HEK293 (cell line): ENCODE data around the gene TPCN2.

Experiments used
- ZNF132 ChIP-seq: fragments of 450-650 bp; formaldehyde crosslinking; IDR thresholded peaks from 2 replicates; pipeline ENCODE4 v1.5.1; 2017; ENCODE audit warnings: missing biosample characterization, missing genetic modification characterization, borderline replicate concordance
- ZNF155 ChIP-seq: fragments of 450-650 bp; formaldehyde crosslinking; IDR thresholded peaks from 2 replicates; pipeline ENCODE4 v1.5.1; 2016; ENCODE audit warnings: missing biosample characterization, missing genetic modification characterization
- ZNF239 ChIP-seq: fragments of 450-650 bp; formaldehyde crosslinking; IDR thresholded peaks from 2 replicates; pipeline ENCODE4 v1.5.1; 2016; ENCODE audit warnings: missing biosample characterization, missing genetic modification characterization
- ZNF248 ChIP-seq: fragments of 450-650 bp; formaldehyde crosslinking; IDR thresholded peaks from 2 replicates; pipeline ENCODE4 v1.5.1; 2017; ENCODE audit warnings: missing biosample characterization, missing genetic modification characterization
- ZNF341 ChIP-seq: fragments of 450-650 bp; formaldehyde crosslinking; IDR thresholded peaks from 2 replicates; pipeline ENCODE4; 2016; ENCODE audit warnings: low read depth, missing biosample characterization, missing genetic modification characterization
- ZNF423 ChIP-seq: fragments of 450-650 bp; formaldehyde crosslinking; IDR thresholded peaks from 2 replicates; pipeline ENCODE4 v1.5.1; 2016; ENCODE audit warnings: missing biosample characterization, missing genetic modification characterization
- ZNF629 ChIP-seq: fragments of 450-650 bp; formaldehyde crosslinking; IDR thresholded peaks from 2 replicates; pipeline ENCODE4 v1.5.1; 2017; ENCODE audit warnings: missing biosample characterization, missing genetic modification characterization
- TF ChIP-seq, protein P1 (sequence below): fragments of 450-650 bp; formaldehyde crosslinking; IDR thresholded peaks from 2 replicates; pipeline ENCODE4 v1.5.1; 2016; ENCODE audit warnings: missing biosample characterization, missing genetic modification characterization
- TF ChIP-seq, protein P2 (sequence below): fragments of 450-650 bp; formaldehyde crosslinking; IDR thresholded peaks from 2 replicates; pipeline ENCODE4 v1.5.1; 2016; ENCODE audit warnings: missing biosample characterization, missing genetic modification characterization
- TF ChIP-seq, protein P3 (sequence below): fragments of 450-650 bp; formaldehyde crosslinking; IDR thresholded peaks from 2 replicates; pipeline ENCODE4 v1.5.1; 2016; ENCODE audit warnings: missing biosample characterization, missing genetic modification characterization
- TF ChIP-seq, protein P4 (sequence below): fragments of 450-650 bp; formaldehyde crosslinking; IDR thresholded peaks from 2 replicates; pipeline ENCODE4 v1.5.1; 2016; ENCODE audit warnings: missing biosample characterization, missing genetic modification characterization
- TF ChIP-seq, protein P5 (sequence below): fragments of 450-650 bp; formaldehyde crosslinking; IDR thresholded peaks from 2 replicates; pipeline ENCODE4 v1.5.1; 2016; ENCODE audit warnings: missing biosample characterization, missing genetic modification characterization
- TF ChIP-seq, protein P6 (sequence below): fragments of 450-650 bp; formaldehyde crosslinking; IDR thresholded peaks from 2 replicates; pipeline ENCODE4 v1.5.1; 2016; ENCODE audit warnings: missing biosample characterization, missing genetic modification characterization

DNA sequence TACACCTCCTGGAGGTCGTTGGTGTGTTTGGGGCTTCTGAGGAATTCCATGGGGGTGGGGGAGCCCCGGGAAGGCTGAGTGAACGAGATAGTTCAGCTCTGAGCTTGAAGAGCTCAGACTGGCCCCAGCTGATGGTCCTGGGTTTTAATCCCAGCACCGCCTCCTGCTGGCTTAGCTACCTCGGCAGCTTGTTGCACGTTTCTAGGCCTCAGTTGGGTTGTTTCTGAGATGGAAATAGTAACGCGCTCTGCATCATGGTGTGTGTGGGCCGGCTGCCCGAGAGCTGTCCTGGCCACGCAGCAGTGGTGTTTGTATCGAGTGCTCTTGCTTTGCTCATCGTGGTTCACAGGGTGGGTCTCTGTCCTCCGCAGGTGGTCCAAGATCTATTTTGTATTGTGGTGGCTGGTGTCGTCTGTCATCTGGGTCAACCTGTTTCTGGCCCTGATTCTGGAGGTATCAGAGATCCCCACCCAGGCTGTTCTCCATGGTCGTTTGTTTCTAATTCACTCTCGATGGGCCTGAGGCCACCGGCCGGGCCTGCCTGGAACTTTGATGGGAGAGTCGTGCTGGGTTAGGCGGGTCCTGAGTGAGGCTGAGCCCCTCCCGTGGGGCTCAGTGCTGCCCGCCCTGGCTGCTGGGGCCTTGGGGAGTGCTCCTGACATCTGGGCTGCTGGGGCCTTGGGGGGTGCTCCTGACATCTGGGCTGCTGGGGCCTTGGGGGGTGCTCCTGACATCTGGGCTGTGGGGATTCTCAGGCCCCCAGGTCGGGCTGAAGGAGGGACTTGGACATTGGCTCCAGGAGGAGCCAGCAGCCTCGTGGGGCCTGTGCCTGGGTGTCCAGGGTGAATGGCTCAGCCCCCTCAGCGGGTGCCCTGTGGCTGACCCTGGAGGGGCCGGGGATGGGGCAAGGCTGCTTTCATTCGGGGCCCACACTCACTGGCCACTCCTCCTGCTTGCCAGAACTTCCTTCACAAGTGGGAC is 37.7 kb downstream of the TPCN2 start:
- no peak for TF ChIP-seq ZNF423 (tag by site-specific recombination)
- TF ChIP-seq, protein P1, sequence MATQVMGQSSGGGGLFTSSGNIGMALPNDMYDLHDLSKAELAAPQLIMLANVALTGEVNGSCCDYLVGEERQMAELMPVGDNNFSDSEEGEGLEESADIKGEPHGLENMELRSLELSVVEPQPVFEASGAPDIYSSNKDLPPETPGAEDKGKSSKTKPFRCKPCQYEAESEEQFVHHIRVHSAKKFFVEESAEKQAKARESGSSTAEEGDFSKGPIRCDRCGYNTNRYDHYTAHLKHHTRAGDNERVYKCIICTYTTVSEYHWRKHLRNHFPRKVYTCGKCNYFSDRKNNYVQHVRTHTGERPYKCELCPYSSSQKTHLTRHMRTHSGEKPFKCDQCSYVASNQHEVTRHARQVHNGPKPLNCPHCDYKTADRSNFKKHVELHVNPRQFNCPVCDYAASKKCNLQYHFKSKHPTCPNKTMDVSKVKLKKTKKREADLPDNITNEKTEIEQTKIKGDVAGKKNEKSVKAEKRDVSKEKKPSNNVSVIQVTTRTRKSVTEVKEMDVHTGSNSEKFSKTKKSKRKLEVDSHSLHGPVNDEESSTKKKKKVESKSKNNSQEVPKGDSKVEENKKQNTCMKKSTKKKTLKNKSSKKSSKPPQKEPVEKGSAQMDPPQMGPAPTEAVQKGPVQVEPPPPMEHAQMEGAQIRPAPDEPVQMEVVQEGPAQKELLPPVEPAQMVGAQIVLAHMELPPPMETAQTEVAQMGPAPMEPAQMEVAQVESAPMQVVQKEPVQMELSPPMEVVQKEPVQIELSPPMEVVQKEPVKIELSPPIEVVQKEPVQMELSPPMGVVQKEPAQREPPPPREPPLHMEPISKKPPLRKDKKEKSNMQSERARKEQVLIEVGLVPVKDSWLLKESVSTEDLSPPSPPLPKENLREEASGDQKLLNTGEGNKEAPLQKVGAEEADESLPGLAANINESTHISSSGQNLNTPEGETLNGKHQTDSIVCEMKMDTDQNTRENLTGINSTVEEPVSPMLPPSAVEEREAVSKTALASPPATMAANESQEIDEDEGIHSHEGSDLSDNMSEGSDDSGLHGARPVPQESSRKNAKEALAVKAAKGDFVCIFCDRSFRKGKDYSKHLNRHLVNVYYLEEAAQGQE: no peak
- TF ChIP-seq, protein P2, sequence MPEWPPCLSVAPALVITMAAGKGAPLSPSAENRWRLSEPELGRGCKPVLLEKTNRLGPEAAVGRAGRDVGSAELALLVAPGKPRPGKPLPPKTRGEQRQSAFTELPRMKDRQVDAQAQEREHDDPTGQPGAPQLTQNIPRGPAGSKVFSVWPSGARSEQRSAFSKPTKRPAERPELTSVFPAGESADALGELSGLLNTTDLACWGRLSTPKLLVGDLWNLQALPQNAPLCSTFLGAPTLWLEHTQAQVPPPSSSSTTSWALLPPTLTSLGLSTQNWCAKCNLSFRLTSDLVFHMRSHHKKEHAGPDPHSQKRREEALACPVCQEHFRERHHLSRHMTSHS (tag by site-specific recombination): no peak
- TF ChIP-seq, protein P3, sequence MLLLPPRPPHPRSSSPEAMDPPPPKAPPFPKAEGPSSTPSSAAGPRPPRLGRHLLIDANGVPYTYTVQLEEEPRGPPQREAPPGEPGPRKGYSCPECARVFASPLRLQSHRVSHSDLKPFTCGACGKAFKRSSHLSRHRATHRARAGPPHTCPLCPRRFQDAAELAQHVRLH (tag by site-specific recombination): no peak
- TF ChIP-seq, protein P4, sequence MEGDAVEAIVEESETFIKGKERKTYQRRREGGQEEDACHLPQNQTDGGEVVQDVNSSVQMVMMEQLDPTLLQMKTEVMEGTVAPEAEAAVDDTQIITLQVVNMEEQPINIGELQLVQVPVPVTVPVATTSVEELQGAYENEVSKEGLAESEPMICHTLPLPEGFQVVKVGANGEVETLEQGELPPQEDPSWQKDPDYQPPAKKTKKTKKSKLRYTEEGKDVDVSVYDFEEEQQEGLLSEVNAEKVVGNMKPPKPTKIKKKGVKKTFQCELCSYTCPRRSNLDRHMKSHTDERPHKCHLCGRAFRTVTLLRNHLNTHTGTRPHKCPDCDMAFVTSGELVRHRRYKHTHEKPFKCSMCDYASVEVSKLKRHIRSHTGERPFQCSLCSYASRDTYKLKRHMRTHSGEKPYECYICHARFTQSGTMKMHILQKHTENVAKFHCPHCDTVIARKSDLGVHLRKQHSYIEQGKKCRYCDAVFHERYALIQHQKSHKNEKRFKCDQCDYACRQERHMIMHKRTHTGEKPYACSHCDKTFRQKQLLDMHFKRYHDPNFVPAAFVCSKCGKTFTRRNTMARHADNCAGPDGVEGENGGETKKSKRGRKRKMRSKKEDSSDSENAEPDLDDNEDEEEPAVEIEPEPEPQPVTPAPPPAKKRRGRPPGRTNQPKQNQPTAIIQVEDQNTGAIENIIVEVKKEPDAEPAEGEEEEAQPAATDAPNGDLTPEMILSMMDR (tag by site-specific recombination): no peak
- no peak for TF ChIP-seq ZNF132 (tag by site-specific recombination)
- TF ChIP-seq ZNF341 (tag by site-specific recombination): no peak
- TF ChIP-seq ZNF155 (tag by site-specific recombination): no peak
- TF ChIP-seq, protein P5, sequence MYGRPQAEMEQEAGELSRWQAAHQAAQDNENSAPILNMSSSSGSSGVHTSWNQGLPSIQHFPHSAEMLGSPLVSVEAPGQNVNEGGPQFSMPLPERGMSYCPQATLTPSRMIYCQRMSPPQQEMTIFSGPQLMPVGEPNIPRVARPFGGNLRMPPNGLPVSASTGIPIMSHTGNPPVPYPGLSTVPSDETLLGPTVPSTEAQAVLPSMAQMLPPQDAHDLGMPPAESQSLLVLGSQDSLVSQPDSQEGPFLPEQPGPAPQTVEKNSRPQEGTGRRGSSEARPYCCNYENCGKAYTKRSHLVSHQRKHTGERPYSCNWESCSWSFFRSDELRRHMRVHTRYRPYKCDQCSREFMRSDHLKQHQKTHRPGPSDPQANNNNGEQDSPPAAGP (tag by site-specific recombination): no peak
- TF ChIP-seq ZNF239 (tag by site-specific recombination): no peak
- no peak for TF ChIP-seq ZNF629 (tag by site-specific recombination)
- TF ChIP-seq, protein P6, sequence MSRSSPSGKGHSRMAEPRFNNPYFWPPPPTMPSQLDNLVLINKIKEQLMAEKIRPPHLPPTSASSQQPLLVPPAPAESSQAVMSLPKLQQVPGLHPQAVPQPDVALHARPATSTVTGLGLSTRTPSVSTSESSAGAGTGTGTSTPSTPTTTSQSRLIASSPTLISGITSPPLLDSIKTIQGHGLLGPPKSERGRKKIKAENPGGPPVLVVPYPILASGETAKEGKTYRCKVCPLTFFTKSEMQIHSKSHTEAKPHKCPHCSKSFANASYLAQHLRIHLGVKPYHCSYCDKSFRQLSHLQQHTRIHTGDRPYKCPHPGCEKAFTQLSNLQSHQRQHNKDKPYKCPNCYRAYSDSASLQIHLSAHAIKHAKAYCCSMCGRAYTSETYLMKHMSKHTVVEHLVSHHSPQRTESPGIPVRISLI: no peak
- no peak for TF ChIP-seq ZNF248 (tag by site-specific recombination)
